ENCODE results near the gene RPL19.

RPL19 gene

DNA sequence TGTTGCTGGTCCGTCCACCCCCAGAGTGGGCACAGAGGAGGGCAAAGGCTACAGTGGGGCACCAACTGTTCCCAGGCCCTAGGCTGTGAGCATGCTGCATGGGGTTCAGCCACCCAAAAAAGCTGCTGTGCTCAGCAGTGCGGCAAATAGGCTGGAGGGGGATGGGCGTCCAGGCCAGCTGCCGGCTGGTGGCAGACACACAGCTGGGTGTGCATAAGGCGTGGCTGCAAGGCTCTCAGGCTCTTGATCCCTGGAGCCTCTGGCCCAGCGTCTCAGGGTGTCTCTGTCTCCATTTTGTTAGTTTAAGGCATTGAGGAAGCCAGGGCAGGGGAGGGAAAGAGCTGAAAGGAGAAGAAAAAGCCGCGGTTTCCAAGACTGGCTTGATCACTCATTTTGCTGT lies 8.8 kb downstream of the RPL19 start:
- Histone ChIP-seq H3K27ac (peak overlapping the region; percentile 62), H3K9ac (ENCODE audit: insufficient read length) (no peak overlapping the region), H3K4me3 (peak overlapping the region; percentile 71), H3K36me3 (ENCODE audit: insufficient read depth, low read length) (peaks cover 13% of the 10 kb centered on the region), H3K9me3 (ENCODE audit: low read depth, low read length) (no peaks in the 10 kb centered on the region)
- TF ChIP-seq EZH2 (IDR thresholded peaks at IDR 0.05) = no peak
- peak; percentile 51 for TF ChIP-seq FOXP2 (optimal IDR thresholded peaks at IDR 0.05; ENCODE audit: control extremely low read depth, extremely low read length, insufficient read depth)
- DNase-seq (ENCODE audit: low read depth, low spot score) = no peak

DNA sequence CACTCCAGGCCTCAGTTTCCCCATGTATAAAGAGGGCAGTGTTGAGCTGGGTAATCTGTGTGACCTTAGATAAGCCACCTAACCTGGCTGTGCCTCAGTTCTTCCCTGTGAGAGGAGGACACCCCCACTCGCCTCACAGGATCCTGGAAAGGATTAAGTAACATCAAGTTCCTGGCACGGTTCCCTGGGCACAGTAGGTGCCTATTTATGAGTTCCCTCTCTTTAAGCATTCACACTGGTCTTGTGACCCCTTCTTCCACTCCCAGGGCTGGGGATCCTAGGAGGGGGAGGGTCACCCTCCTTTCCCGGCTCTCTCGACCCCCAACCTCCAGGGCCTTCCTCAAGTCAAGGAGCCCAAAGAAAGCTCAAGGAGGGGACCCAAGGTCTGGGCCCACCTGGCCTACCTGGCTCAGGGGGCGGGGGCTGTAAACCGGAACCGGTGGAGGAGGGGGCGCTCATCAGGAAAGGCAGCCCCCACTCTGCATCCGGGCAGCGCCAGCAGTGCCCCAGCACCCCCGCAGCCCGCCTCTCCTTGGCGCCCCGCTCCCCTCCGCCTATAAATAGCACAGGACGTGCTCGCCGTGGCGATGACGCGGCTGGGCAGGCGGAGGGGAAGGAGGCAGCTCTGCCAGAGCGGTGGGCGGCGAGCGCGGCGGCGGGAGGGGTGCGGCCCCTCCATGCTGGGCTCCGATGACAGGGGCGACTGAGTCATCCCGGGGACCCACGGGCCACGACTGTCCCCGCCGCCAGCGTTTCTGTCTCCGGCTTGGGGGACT lies 9.4 kb downstream of the RPL19 start:
- H3K27ac ChIP-seq = peak overlapping the region; percentile 62
- H3K4me3 ChIP-seq = peak overlapping the region; percentile 71
- no peaks in the 10 kb centered on the region for H3K9me3 ChIP-seq (ENCODE audit: low read depth, low read length)
- H3K9ac ChIP-seq (ENCODE audit: insufficient read length) = peak overlapping the region; percentile 33
- peak; percentile 63 for DNase-seq (ENCODE audit: low read depth, low spot score)
- TF ChIP-seq POLR2AphosphoS5 (IDR thresholded peaks at IDR 0.05; ENCODE audit: borderline replicate concordance, low read depth, low read length) (peak; percentile 37; the same call in 1 of the 2 replicates), EZH2 (IDR thresholded peaks at IDR 0.05) (no peak)
- H3K36me3 ChIP-seq (ENCODE audit: insufficient read depth, low read length) = peaks cover 7% of the 10 kb centered on the region; the same call in 1 of the 2 replicates

DNA sequence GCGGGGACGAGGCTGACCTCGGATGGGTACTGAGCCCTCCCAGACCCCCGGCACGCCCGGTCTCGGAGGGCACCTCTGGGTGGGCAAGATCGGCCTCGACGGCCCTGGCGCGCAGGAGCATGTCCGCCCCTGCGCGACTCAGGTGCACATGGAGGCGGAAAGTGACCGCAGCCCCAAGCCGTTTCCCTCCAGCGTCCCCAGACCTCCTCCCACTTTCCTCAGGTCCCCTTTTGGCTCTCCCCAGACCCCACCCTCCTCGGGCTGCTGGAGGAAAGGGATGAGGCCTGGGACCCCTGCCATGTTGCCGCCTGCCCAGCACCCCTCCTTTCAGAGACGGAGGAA lies 10.0 kb downstream of the RPL19 start:
- peak overlapping the region; percentile 25; the same call in 1 of the 2 replicates for H3K27ac ChIP-seq
- H3K9ac ChIP-seq (ENCODE audit: insufficient read length) = no peak overlapping the region
- peaks cover 1% of the 10 kb centered on the region; the same call in 1 of the 2 replicates for H3K36me3 ChIP-seq (ENCODE audit: insufficient read depth, low read length)
- H3K4me3 ChIP-seq = peak overlapping the region; percentile 71
- no peak for DNase-seq (ENCODE audit: low read depth, low spot score)
- H3K9me3 ChIP-seq (ENCODE audit: low read depth, low read length) = no peaks in the 10 kb centered on the region
- TF ChIP-seq POLR2AphosphoS5 (IDR thresholded peaks at IDR 0.05; ENCODE audit: borderline replicate concordance, low read depth, low read length) (no peak), EZH2 (IDR thresholded peaks at IDR 0.05) (no peak), FOXP2 (optimal IDR thresholded peaks at IDR 0.05; ENCODE audit: control extremely low read depth, extremely low read length, insufficient read depth) (no peak)

DNA sequence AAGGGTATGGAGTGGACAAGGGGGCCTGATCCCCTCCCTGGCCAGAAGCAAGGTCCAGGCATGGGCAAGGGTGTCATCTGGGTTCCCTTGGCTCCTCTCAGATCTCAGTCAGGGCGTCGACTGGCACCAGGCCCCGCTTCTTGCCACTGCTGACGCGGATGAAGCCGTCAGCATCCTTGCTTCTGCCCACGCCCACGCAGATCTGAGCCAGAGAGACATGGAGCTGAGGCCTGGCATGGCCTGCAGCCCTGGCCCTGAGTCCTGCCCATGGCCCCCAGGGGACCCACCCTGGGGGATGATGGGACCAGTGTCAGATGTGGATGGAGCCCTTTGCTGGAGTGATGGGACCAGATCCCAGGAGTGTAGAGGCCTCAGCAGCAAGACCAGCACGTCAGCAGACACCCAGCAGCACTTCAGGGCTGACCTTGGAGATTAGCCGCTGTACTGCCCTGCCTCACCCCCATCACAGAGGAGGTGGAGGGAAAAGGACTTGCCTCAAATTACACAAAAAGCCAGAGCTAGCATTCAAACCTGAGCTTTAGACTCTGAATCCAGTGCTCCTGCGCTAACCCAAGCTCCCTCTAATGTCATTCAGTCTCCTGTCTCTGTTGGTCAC lies 12.2 kb downstream of the RPL19 start:
- TF ChIP-seq POLR2AphosphoS5 (IDR thresholded peaks at IDR 0.05; ENCODE audit: borderline replicate concordance, low read depth, low read length) (no peak), EZH2 (IDR thresholded peaks at IDR 0.05) (no peak), FOXP2 (optimal IDR thresholded peaks at IDR 0.05; ENCODE audit: control extremely low read depth, extremely low read length, insufficient read depth) (no peak)
- Histone ChIP-seq H3K9me3 (ENCODE audit: low read depth, low read length) (no peaks in the 10 kb centered on the region), H3K27ac (no peak overlapping the region), H3K36me3 (ENCODE audit: insufficient read depth, low read length) (no peaks in the 10 kb centered on the region), H3K4me3 (no peak overlapping the region), H3K9ac (ENCODE audit: insufficient read length) (no peak overlapping the region)
- no peak for DNase-seq (ENCODE audit: low read depth, low spot score)

DNA sequence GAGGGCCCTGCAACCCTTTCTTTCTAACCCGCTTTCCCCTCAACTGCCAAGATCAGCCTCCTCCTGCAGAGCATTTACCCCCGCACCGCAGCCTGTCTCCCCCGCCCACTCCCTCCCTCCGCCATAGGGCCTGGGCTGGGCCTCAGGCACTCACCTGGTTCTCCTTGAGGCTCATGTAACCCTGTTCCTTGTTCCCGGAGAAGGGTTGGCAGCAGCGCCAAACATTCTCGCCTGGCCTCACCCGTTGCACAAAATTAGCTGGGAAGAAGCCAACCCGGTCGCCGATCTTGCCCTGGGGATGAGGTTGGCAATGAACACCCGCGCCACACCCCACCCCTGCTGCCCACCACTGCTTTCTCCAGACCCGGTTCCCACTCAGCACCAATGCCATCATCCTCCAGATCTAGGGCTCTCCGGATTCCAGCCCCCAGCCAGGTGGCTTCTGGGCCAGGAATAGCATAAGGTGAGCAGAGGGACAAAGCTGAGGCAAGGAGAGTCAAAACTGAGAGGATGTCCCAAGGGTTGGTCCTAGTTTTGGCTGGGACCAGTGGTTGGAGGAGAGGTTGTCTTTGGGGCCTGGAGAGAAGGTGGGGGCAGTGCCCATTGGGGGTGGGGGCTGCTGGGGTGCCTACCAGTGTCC lies 12.9 kb downstream of the RPL19 start:
- TF ChIP-seq POLR2AphosphoS5 (IDR thresholded peaks at IDR 0.05; ENCODE audit: borderline replicate concordance, low read depth, low read length) (no peak), EZH2 (IDR thresholded peaks at IDR 0.05) (no peak), FOXP2 (optimal IDR thresholded peaks at IDR 0.05; ENCODE audit: control extremely low read depth, extremely low read length, insufficient read depth) (no peak)
- no peak overlapping the region for H3K9ac ChIP-seq (ENCODE audit: insufficient read length)
- no peaks in the 10 kb centered on the region for H3K36me3 ChIP-seq (ENCODE audit: insufficient read depth, low read length)
- no peak for DNase-seq (ENCODE audit: low read depth, low spot score)
- no peak overlapping the region for H3K4me3 ChIP-seq
- no peaks in the 10 kb centered on the region for H3K9me3 ChIP-seq (ENCODE audit: low read depth, low read length)
- no peak overlapping the region for H3K27ac ChIP-seq

DNA sequence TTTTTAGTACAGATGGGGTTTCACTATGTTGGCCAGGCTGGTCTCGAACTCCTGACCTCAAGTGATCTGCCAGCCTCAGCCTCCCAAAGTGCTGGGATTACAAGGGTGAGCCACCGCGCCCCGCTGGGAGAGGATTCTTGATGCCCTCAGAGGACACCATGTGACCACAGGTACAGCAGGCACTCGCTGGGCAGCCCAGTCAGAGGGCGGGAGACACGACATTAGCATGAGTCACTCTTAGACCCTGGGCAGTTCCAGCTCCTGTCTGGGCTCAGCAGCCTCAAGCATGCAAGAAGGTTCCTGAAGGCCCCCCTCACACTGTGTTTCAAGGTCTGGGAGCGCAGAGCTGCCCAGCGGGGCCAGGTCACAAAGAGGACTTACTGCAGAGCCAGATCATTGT lies 13.8 kb downstream of the RPL19 start:
- no peak overlapping the region for H3K9ac ChIP-seq (ENCODE audit: insufficient read length)
- no peaks in the 10 kb centered on the region for H3K36me3 ChIP-seq (ENCODE audit: insufficient read depth, low read length)
- no peak overlapping the region for H3K27ac ChIP-seq
- no peak overlapping the region for H3K4me3 ChIP-seq
- no peak for TF ChIP-seq POLR2AphosphoS5 (IDR thresholded peaks at IDR 0.05; ENCODE audit: borderline replicate concordance, low read depth, low read length)
- no peak for TF ChIP-seq EZH2 (IDR thresholded peaks at IDR 0.05)
- TF ChIP-seq FOXP2 (optimal IDR thresholded peaks at IDR 0.05; ENCODE audit: control extremely low read depth, extremely low read length, insufficient read depth) = no peak
- no peak for DNase-seq (ENCODE audit: low read depth, low spot score)
- H3K9me3 ChIP-seq (ENCODE audit: low read depth, low read length) = no peaks in the 10 kb centered on the region

DNA sequence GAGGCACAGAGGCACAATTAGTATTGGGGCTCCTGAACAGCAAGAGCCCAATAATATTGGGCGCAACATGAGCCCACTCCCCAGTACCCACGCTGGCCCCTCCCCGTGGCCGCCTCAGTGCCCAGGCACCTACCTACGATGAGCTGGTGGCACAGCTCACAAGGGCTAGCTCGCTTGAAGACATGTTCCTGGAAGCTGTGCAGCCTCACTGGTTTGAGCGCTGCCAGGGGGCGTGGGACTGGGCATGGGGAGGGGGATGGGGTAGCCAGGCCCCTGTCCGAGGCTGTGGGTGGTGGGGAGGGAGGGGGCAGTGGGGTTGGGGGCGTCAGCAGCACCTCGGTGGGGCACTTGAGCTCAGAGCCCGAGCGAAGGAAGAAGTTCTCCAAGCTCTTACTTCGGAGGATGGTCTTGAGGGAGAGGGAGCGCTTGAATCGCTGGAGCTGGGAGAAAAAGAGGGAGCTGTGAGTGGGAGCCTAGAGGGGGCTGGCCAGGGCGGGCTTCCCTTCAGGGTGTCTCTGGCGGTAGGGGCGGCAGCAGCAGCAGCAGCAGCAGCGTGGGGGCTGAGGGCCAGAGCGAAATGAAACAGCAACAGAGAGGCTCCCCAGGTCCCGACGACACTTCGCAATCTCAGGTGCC lies 17.8 kb downstream of the RPL19 start:
- Histone ChIP-seq H3K9ac (ENCODE audit: insufficient read length) (no peak overlapping the region), H3K9me3 (ENCODE audit: low read depth, low read length) (no peaks in the 10 kb centered on the region), H3K36me3 (ENCODE audit: insufficient read depth, low read length) (no peaks in the 10 kb centered on the region), H3K27ac (no peak overlapping the region), H3K4me3 (no peak overlapping the region)
- no peak for TF ChIP-seq POLR2AphosphoS5 (IDR thresholded peaks at IDR 0.05; ENCODE audit: borderline replicate concordance, low read depth, low read length)
- no peak for TF ChIP-seq EZH2 (IDR thresholded peaks at IDR 0.05)
- TF ChIP-seq FOXP2 (optimal IDR thresholded peaks at IDR 0.05; ENCODE audit: control extremely low read depth, extremely low read length, insufficient read depth) = no peak
- DNase-seq (ENCODE audit: low read depth, low spot score) = no peak

DNA sequence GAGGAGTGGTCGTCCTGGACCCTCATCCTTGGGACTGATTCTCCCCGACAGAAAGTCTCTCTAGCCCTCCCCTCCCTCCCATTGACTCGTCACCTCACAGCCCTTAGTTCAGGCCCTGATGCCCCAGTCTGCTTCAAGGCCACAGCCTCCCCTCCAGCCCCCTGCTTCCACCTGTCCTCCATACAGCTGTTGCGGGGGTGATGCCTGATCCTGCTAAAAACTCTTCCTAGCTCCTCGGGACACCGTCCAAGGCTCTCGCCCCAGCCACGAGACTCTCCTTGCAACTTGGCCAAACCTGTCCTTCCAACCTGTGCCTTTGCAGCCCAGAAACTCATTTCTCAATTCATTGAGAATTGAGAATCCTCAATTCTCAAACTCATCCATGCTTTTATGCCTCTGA lies 18.8 kb downstream of the RPL19 start:
- Histone ChIP-seq H3K36me3 (ENCODE audit: insufficient read depth, low read length) (no peaks in the 10 kb centered on the region), H3K9ac (ENCODE audit: insufficient read length) (no peak overlapping the region), H3K9me3 (ENCODE audit: low read depth, low read length) (no peaks in the 10 kb centered on the region), H3K27ac (no peak overlapping the region), H3K4me3 (no peak overlapping the region)
- DNase-seq (ENCODE audit: low read depth, low spot score) = no peak
- no peak for TF ChIP-seq EZH2 (IDR thresholded peaks at IDR 0.05)
- no peak for TF ChIP-seq POLR2AphosphoS5 (IDR thresholded peaks at IDR 0.05; ENCODE audit: borderline replicate concordance, low read depth, low read length)
- TF ChIP-seq FOXP2 (optimal IDR thresholded peaks at IDR 0.05; ENCODE audit: control extremely low read depth, extremely low read length, insufficient read depth) = no peak

Measured in SK-N-MC (cell line).